Right lobe of liver (tissue), 4 donors: ENCODE results near the gene MYOM1.

Source experiments
- CTCF ChIP-seq, 4 donors: fragments of 200-600 bp in 3 of 4; fragments of 450-650 bp in 1 of 4; IDR thresholded peaks; one replicate each; pipeline versions ENCODE4 v1.5.1 to v1.8.0; 2016 to 2022; ENCODE audit warnings: antibody characterized with exemption in 4 of 4, mild to moderate bottlenecking in 2 of 4
- POLR2A ChIP-seq: fragments of 450-650 bp; IDR thresholded peaks from one replicate; pipeline ENCODE4 v1.6.1; 2017; ENCODE audit warnings: antibody characterized with exemption, mild to moderate bottlenecking
- donor health status: DM: no; HTN: no; CAD: no.
- donor health status: DM: no; HTN: no; CAD: no.
- donor health status: DM: no; HTN: yes; CAD: no.

- peak; percentile 62 to 80 (median 78) for TF ChIP-seq CTCF (IDR thresholded peaks at IDR 0.05)
- TF ChIP-seq POLR2A = no peak
Observed at GRCh38 chr18:3151399-3152264, 68.1 kb downstream of the MYOM1 start.
